Measurements from ENCODE around the gene GAL3ST3.

GRCh38 chr11:66056501-66056900 lies 7.5 kb upstream of the GAL3ST3 start:
- TF ChIP-seq, protein P1, sequence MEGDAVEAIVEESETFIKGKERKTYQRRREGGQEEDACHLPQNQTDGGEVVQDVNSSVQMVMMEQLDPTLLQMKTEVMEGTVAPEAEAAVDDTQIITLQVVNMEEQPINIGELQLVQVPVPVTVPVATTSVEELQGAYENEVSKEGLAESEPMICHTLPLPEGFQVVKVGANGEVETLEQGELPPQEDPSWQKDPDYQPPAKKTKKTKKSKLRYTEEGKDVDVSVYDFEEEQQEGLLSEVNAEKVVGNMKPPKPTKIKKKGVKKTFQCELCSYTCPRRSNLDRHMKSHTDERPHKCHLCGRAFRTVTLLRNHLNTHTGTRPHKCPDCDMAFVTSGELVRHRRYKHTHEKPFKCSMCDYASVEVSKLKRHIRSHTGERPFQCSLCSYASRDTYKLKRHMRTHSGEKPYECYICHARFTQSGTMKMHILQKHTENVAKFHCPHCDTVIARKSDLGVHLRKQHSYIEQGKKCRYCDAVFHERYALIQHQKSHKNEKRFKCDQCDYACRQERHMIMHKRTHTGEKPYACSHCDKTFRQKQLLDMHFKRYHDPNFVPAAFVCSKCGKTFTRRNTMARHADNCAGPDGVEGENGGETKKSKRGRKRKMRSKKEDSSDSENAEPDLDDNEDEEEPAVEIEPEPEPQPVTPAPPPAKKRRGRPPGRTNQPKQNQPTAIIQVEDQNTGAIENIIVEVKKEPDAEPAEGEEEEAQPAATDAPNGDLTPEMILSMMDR (conservative IDR thresholded peaks at IDR 0.05; ENCODE audit: low read depth in 2 of 2), result no peak
- no peak for TF ChIP-seq POLR2AphosphoS5 (IDR thresholded peaks at IDR 0.05; ENCODE audit: low read depth)
- no peak for TF ChIP-seq REST (IDR thresholded peaks at IDR 0.05; ENCODE audit: unreplicated experiment)
- no peak for TF ChIP-seq ZNF331 (CRISPR knock-in tag; IDR thresholded peaks at IDR 0.05; ENCODE audit: low read depth)
- no peak for TF ChIP-seq EZH2 (IDR thresholded peaks at IDR 0.05; ENCODE audit: low read depth, unreplicated experiment)
- TF ChIP-seq EZH2phosphoT487 (IDR thresholded peaks at IDR 0.05; ENCODE audit: unreplicated experiment), result no peak
- TF ChIP-seq, protein P2, sequence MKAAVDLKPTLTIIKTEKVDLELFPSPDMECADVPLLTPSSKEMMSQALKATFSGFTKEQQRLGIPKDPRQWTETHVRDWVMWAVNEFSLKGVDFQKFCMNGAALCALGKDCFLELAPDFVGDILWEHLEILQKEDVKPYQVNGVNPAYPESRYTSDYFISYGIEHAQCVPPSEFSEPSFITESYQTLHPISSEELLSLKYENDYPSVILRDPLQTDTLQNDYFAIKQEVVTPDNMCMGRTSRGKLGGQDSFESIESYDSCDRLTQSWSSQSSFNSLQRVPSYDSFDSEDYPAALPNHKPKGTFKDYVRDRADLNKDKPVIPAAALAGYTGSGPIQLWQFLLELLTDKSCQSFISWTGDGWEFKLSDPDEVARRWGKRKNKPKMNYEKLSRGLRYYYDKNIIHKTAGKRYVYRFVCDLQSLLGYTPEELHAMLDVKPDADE (IDR thresholded peaks at IDR 0.05), result no peak
- TF ChIP-seq ZNF114 (CRISPR knock-in tag; IDR thresholded peaks at IDR 0.05), result no peak
- no peak for TF ChIP-seq CREB1 (CRISPR knock-in tag; IDR thresholded peaks at IDR 0.05; ENCODE audit: low read depth)
- TF ChIP-seq NANOG (IDR thresholded peaks at IDR 0.05; ENCODE audit: borderline replicate concordance), result no peak
